ENCODE data around the gene COLGALT1. TPM values are rescaled to one million over a fixed set of nuclear protein-coding genes. Genes with fewer than 3 reads are reported as not detected.

Gene COLGALT1
- polyA plus RNA-seq, 2 of the 4 experiments (the other 2 are of a cell fraction), result 57.1 to 64.4 TPM

DNA sequence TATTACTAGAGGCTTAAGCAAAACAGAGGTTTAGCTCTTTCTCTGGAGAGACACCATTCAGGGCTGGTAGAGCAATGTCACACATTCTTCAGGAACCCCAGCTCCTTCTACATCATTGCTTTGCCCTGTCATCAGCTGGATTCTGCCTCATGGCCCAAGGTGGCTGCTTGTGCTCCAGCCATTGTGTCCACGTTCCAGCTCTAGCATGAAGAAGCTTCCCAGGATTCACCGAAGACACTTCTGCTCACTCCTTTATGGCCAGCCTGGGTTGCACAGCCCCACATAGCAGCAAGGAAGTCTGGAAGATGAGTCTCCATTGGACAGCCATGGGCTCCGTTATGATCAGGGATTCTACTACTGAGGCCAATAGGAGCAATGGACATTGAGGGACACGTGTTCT lies 30.8 kb upstream of the COLGALT1 start:
- Histone ChIP-seq H3K9me3 (no peaks in the 10 kb centered on the region; the same call in 2 of the 3 replicates), H3K4me3 (no peak overlapping the region), H3K27ac (no peak overlapping the region), H3K4me2 (no peak overlapping the region), H3K4me1 (no peaks in the 10 kb centered on the region)
- WGBS (ENCODE audit: missing lambda C conversion rate), result 80% methylated on average over 4 of the region's 4 CpGs
- CTCF ChIA-PET, result interaction anchor here (0.8 kb wide), 1 partner anchor 28 kb away, joined by 3 read pairs; no protein-coding TSS in a partner anchor
- no peak for TF ChIP-seq RNF2 (IDR thresholded peaks at IDR 0.05; ENCODE audit: borderline replicate concordance, low read depth)
- no peak for TF ChIP-seq ESRRA (IDR thresholded peaks at IDR 0.05; ENCODE audit: borderline replicate concordance, low read length)
- TF ChIP-seq, protein P1, sequence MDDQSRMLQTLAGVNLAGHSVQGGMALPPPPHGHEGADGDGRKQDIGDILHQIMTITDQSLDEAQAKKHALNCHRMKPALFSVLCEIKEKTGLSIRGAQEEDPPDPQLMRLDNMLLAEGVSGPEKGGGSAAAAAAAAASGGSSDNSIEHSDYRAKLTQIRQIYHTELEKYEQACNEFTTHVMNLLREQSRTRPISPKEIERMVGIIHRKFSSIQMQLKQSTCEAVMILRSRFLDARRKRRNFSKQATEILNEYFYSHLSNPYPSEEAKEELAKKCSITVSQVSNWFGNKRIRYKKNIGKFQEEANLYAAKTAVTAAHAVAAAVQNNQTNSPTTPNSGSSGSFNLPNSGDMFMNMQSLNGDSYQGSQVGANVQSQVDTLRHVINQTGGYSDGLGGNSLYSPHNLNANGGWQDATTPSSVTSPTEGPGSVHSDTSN (IDR thresholded peaks at IDR 0.05), result no peak
- TF ChIP-seq, protein P2, sequence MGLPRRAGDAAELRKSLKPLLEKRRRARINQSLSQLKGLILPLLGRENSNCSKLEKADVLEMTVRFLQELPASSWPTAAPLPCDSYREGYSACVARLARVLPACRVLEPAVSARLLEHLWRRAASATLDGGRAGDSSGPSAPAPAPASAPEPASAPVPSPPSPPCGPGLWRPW (IDR thresholded peaks at IDR 0.05), result no peak
- no peak for TF ChIP-seq ELK1 (IDR thresholded peaks at IDR 0.05; ENCODE audit: low read depth, low read length)
- no peak for TF ChIP-seq JUN (IDR thresholded peaks at IDR 0.05)
- no peak for TF ChIP-seq SREBF2 (IDR thresholded peaks at IDR 0.05)
- TF ChIP-seq USF2 (IDR thresholded peaks at IDR 0.05), result no peak
- no peak for TF ChIP-seq FOSB (CRISPR knock-in tag; IDR thresholded peaks at IDR 0.05)
- no peak for TF ChIP-seq TFCP2L1 (CRISPR knock-in tag; IDR thresholded peaks at IDR 0.05)
- TF ChIP-seq RFX5 (IDR thresholded peaks at IDR 0.05), result no peak
- no peak for TF ChIP-seq HOXB13 (CRISPR knock-in tag; IDR thresholded peaks at IDR 0.05; ENCODE audit: low read depth)
- TF ChIP-seq EP300 (IDR thresholded peaks at IDR 0.05), result no peak
- TF ChIP-seq E2F6 (IDR thresholded peaks at IDR 0.05; ENCODE audit: borderline replicate concordance, low read depth), result no peak
- ATAC-seq (no peak), DNase-seq (ENCODE audit: low read depth in 1 of 2, low spot score in 1 of 2) (no peak), FAIRE-seq (no peak)
- POLR2A ChIA-PET, result no interaction called here

DNA sequence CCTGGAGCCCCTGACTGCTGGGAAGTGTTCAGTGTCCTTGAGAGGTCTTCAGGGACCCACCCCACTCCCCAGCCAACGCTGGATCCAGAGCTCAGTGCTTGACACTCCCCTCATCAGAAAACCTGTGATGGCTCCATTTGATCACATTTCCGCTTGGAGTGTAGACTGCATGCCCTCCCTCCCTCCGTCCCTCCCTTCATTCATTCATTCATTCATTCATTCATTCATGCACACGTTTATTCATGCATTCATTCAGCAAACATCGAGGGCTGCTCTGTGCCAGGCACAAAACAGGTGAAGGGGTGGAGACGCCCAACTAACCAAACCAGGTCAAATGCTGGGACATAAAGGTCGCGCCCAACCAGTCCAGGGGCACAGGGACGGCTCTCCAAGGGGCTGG lies 30.3 kb upstream of the COLGALT1 start:
- POLR2A ChIA-PET, result no interaction called here
- TF ChIP-seq EHMT2 (IDR thresholded peaks at IDR 0.05; ENCODE audit: low read depth) (no peak), POLR2AphosphoS2 (conservative IDR thresholded peaks at IDR 0.05; ENCODE audit: low read length) (no peak), JUNB (IDR thresholded peaks at IDR 0.05) (no peak), HDAC2 (IDR thresholded peaks at IDR 0.05) (no peak), FOSB (CRISPR knock-in tag; IDR thresholded peaks at IDR 0.05) (no peak), CBX8 (IDR thresholded peaks at IDR 0.05) (no peak), HEYL (CRISPR knock-in tag; IDR thresholded peaks at IDR 0.05) (no peak), SREBF2 (IDR thresholded peaks at IDR 0.05) (no peak), TP53 (CRISPR knock-in tag; IDR thresholded peaks at IDR 0.05) (no peak), CHD4 (IDR thresholded peaks at IDR 0.05; ENCODE audit: borderline replicate concordance) (no peak), MAX (IDR thresholded peaks at IDR 0.05) (no peak)
- TF ChIP-seq, protein P2 (IDR thresholded peaks at IDR 0.05), result no peak
- TF ChIP-seq, protein P1 (IDR thresholded peaks at IDR 0.05), result no peak
- TF ChIP-seq, protein P3, sequence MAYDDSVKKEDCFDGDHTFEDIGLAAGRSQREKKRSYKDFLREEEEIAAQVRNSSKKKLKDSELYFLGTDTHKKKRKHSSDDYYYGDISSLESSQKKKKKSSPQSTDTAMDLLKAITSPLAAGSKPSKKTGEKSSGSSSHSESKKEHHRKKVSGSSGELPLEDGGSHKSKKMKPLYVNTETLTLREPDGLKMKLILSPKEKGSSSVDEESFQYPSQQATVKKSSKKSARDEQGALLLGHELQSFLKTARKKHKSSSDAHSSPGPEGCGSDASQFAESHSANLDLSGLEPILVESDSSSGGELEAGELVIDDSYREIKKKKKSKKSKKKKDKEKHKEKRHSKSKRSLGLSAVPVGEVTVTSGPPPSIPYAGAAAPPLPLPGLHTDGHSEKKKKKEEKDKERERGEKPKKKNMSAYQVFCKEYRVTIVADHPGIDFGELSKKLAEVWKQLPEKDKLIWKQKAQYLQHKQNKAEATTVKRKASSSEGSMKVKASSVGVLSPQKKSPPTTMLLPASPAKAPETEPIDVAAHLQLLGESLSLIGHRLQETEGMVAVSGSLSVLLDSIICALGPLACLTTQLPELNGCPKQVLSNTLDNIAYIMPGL (CRISPR knock-in tag; IDR thresholded peaks at IDR 0.05; ENCODE audit: borderline replicate concordance), result no peak
- no peak for FAIRE-seq

More for the DNA sequence above, 30.3 kb upstream of the COLGALT1 start:
- Histone ChIP-seq H3K4me2 (no peak overlapping the region), H3K4me1 (no peaks in the 10 kb centered on the region), H3K9me3 (no peaks in the 10 kb centered on the region; the same call in 2 of the 3 replicates), H3K27ac (no peak overlapping the region), H3K4me3 (no peak overlapping the region)
- ATAC-seq (no peak), DNase-seq (ENCODE audit: low read depth in 1 of 2, low spot score in 1 of 2) (no peak)
- WGBS (ENCODE audit: missing lambda C conversion rate), result 53% methylated on average over 8 of the region's 9 CpGs
- CTCF ChIA-PET, result interaction anchor here (1.3 kb wide), 1 partner anchor 17 kb away, joined by 3 read pairs; no protein-coding TSS in a partner anchor
